Adipose tissue (tissue), 3 donors: ENCODE data around the gene USP22. TPM values are rescaled to one million over a fixed set of nuclear protein-coding genes. Genes with fewer than 3 reads are reported as not detected.
"Not testable (repeated sequence)": the region's sequence is repeated elsewhere in the genome, so short reads cannot be mapped to it uniquely, and the experiment has no call there.

Experiments
- H3K27ac ChIP-seq: one replicate; pipeline ENCODE4 v1.5.1; 2013; ENCODE audit warnings: low read depth, low read length
- WGBS, 3 donors: extraction: QIAGEN DNeasy Blood & Tissue Kit; methylation state at CpG; one replicate each; pipeline ENCODE4 v1.1.7; 2013; 5-methylcytosine and 5-hydroxymethylcytosine counted together
- polyA plus RNA-seq, 3 donors: library from polyadenylated mRNA; stranded (reverse); fragments of 200-250 nt; gene quantifications; one replicate each; pipeline ENCODE4 v1.2.3, GENCODE V29; 2013
- donor health status: healthy with polysubstance abuse.
- donor health status: Bipolar disorder and iron deficiency.
- donor health status: healthy.

USP22 gene
- polyA plus RNA-seq, result 10 to 100 TPM; 37.8 to 47.9 (median 43.5) TPM

GRCh38 chr17:21042458-21043295 is at the start of gene USP22:
Gene USP22, minus strand, starts transcription at chr17:21043011. Its CDS starts 176 bp downstream, at chr17:21042835.
- 0% methylated on average over 47 to 88 of the region's 91 CpGs for WGBS, 3 donors
- peak within 1 kb of the TSS; percentile 99 for H3K27ac ChIP-seq

GRCh38 chr17:21090902-21091618 is 48.2 kb upstream of the USP22 start:
- WGBS, 3 donors, result 55 to 73% (median 57%) methylated on average over 4 of the region's 4 CpGs
- H3K27ac ChIP-seq, result no peak overlapping the region

GRCh38 chr17:21089933-21090901 is 47.4 kb upstream of the USP22 start:
- no peak overlapping the region for H3K27ac ChIP-seq
- WGBS, 3 donors, result 81 to 87% (median 83%) methylated on average over 7 of the region's 7 CpGs

GRCh38 chr17:21089145-21089544 is 46.3 kb upstream of the USP22 start:
- 75 to 84% (median 82%) methylated on average over 1 of the region's 1 CpG for WGBS, 3 donors
- H3K27ac ChIP-seq, result no peak overlapping the region

- H3K27ac ChIP-seq, result no peak overlapping the region
- 83 to 94% (median 89%) methylated on average over 32 of the region's 32 CpGs for WGBS, 3 donors
Observed at GRCh38 chr17:21085707-21086106, 42.9 kb upstream of the USP22 start.

- H3K27ac ChIP-seq, result not testable (repeated sequence)
- WGBS, 3 donors, result 95 to 100% (median 100%) methylated on average over 1 of the region's 1 CpG
Observed at GRCh38 chr17:21085280-21085679, 42.5 kb upstream of the USP22 start.

GRCh38 chr17:21082001-21082436 is 39.2 kb upstream of the USP22 start:
- WGBS, 3 donors, result 74 to 86% (median 83%) methylated on average over 5 of the region's 5 CpGs
- no peak overlapping the region for H3K27ac ChIP-seq

- H3K27ac ChIP-seq, result no peak overlapping the region
- WGBS, 3 donors, result 68 to 72% (median 70%) methylated on average over 7 of the region's 7 CpGs
Observed at GRCh38 chr17:21079196-21079595, 36.4 kb upstream of the USP22 start.

- no peak overlapping the region for H3K27ac ChIP-seq
- WGBS, 3 donors, result 57 to 78% (median 59%) methylated on average over 11 of the region's 11 CpGs
Observed at GRCh38 chr17:21078016-21078780, 35.4 kb upstream of the USP22 start.

GRCh38 chr17:21077281-21077680 is 34.5 kb upstream of the USP22 start:
- WGBS, 3 donors, result 64 to 93% (median 65%) methylated on average over 2 of the region's 2 CpGs
- H3K27ac ChIP-seq, result no peak overlapping the region

GRCh38 chr17:21076242-21076641 is 33.4 kb upstream of the USP22 start:
- H3K27ac ChIP-seq, result no peak overlapping the region
- 74 to 85% (median 83%) methylated on average over 3 of the region's 3 CpGs for WGBS, 3 donors

- WGBS, 3 donors, result 75 to 85% (median 76%) methylated on average over 11 of the region's 11 CpGs
- H3K27ac ChIP-seq, result no peak overlapping the region
Observed at GRCh38 chr17:21075739-21076085, 32.9 kb upstream of the USP22 start.

- H3K27ac ChIP-seq, result no peak overlapping the region
- WGBS, 3 donors, result 58 to 76% (median 75%) methylated on average over 11 of the region's 11 CpGs
Observed at GRCh38 chr17:21072745-21073197, 30.0 kb upstream of the USP22 start.

- WGBS, 3 donors, result 52 to 72% (median 64%) methylated on average over 2 of the region's 2 CpGs
- no peak overlapping the region for H3K27ac ChIP-seq
Observed at GRCh38 chr17:21066394-21066793, 23.6 kb upstream of the USP22 start.

GRCh38 chr17:21061971-21062526 is 19.2 kb upstream of the USP22 start:
- WGBS, 3 donors, result 59 to 72% (median 71%) methylated on average over 7 of the region's 7 CpGs
- no peak overlapping the region for H3K27ac ChIP-seq

- 77 to 85% (median 85%) methylated on average over 13 of the region's 13 CpGs for WGBS, 3 donors
- no peak overlapping the region for H3K27ac ChIP-seq
Observed at GRCh38 chr17:21061158-21061835, 18.5 kb upstream of the USP22 start.

GRCh38 chr17:21059761-21060160 is 16.9 kb upstream of the USP22 start:
- WGBS, 3 donors, result 89 to 95% (median 95%) methylated on average over 7 of the region's 7 CpGs
- H3K27ac ChIP-seq, result no peak overlapping the region
